GM12878 (cell line): ENCODE results near the gene ZG16. TPM values are rescaled to one million over a fixed set of nuclear protein-coding genes. Genes with fewer than 3 reads are reported as not detected.

Experiments
- ATAC-seq: fragments of 200-7000 bp; cut with Tn5 transposase; 3 replicates; pipeline ENCODE4 v1.9.1; 2020; ENCODE audit warnings: mild to moderate bottlenecking, moderate library complexity
- BruUV-seq: library from RNA; stranded (reverse); fragments of 400-500 nt; replicated peaks from 2 replicates; lab custom pipeline; 2021; lab: Mats Ljungman, UMichigan
- CTCF ChIA-PET: fragments of 300-600 bp; sonication (Branson Sonifier 250); formaldehyde crosslinking; extraction: SDS; loops from one replicate; lab custom pipeline; 2021; ENCODE audit warnings: inconsistent platforms; lab: Yijun Ruan, JAX
- POLR2A ChIA-PET: fragments of 350-600 bp; formaldehyde crosslinking; extraction: SDS; loops from one replicate; lab custom pipeline; 2021; ENCODE audit warnings: inconsistent platforms; lab: Charles Lee
- RAD21 ChIA-PET: fragments of 300-600 bp; sonication (Branson Sonifier 250); formaldehyde crosslinking; loops from one replicate; lab custom pipeline; 2023; ENCODE audit warnings: antibody characterized with exemption; ENCODE audit not compliant: unreplicated experiment; lab: Charles Lee
- SMC1A ChIA-PET: fragments of 300-600 bp; sonication (Branson Sonifier 250); formaldehyde crosslinking; loops from one replicate; lab custom pipeline; 2023; ENCODE audit not compliant: unreplicated experiment, uncharacterized antibody; lab: Charles Lee
- DNase-seq: peaks from one replicate; pipeline ENCODE4 v3.0.0-alpha.2; 2011; ENCODE audit warnings: low read depth, low spot score
- FAIRE-seq: peaks from 3 replicates; lab custom pipeline; 2011; peaks lifted over from hg19 to GRCh38; lab: Jason Lieb, UNC
- H2AFZ ChIP-seq: 2 replicates; pipeline ENCODE4 v1.6.0; 2011; ENCODE audit warnings: low read depth, low read length, control low read depth; ENCODE audit not compliant: control insufficient read depth
- H3K27ac ChIP-seq: 2 replicates; pipeline ENCODE4 v1.5.1; 2011; ENCODE audit warnings: control low read depth; ENCODE audit not compliant: control insufficient read depth, insufficient read depth
- H3K27me3 ChIP-seq, 2 experiments: replicated peaks in 1 of 2; 2 replicates each; pipeline versions ENCODE4 v1.6.0 to v1.6.1; 2011; ENCODE audit warnings: low read length in 1 of 2; ENCODE audit not compliant: control insufficient read depth in 2 of 2, insufficient read depth in 2 of 2
- H3K36me3 ChIP-seq, 2 experiments: 2 replicates each; pipeline ENCODE4 v1.5.1; 2011; ENCODE audit warnings: low read length in 1 of 2; ENCODE audit not compliant: control insufficient read depth in 2 of 2, insufficient read depth in 2 of 2
- H3K4me1 ChIP-seq: 2 replicates; pipeline ENCODE4 v1.6.1; 2011; ENCODE audit warnings: mild to moderate bottlenecking, low read length, moderate library complexity, mixed read lengths; ENCODE audit not compliant: control insufficient read depth, insufficient read depth
- H3K4me2 ChIP-seq: 2 replicates; pipeline ENCODE4 v1.6.0; 2011; ENCODE audit warnings: control low read depth; ENCODE audit not compliant: control insufficient read depth, insufficient read depth
- H3K4me3 ChIP-seq: fragments of 200-600 bp; sonication (generic); 2 replicates; pipeline ENCODE4 v1.5.1; 2016
- H3K79me2 ChIP-seq: 2 replicates; pipeline ENCODE4 v1.6.0; 2011; ENCODE audit warnings: low read length; ENCODE audit not compliant: control insufficient read depth, insufficient read depth
- H3K9ac ChIP-seq: 2 replicates; pipeline ENCODE4 v1.8.0; 2011; ENCODE audit warnings: low read length, control low read depth, mixed read lengths; ENCODE audit not compliant: control insufficient read depth, insufficient read depth
- H3K9me3 ChIP-seq: replicated peaks from 3 replicates; pipeline ENCODE4 v1.5.1; 2011; ENCODE audit warnings: mild to moderate bottlenecking, low read length; ENCODE audit not compliant: control insufficient read depth, insufficient read depth
- H4K20me1 ChIP-seq: 2 replicates; pipeline ENCODE4 v1.6.0; 2011; ENCODE audit not compliant: control insufficient read depth, insufficient read depth
- EGR1 ChIP-seq, 2 experiments: IDR thresholded peaks; 1 replicate in 1 of 2; 2 replicates in 1 of 2; pipeline ENCODE4 v1.6.1; 2011 to 2012; ENCODE audit warnings: low read depth in 2 of 2, low read length in 2 of 2, borderline replicate concordance in 1 of 2, mild to moderate bottlenecking in 1 of 2, moderate library complexity in 1 of 2
- ETV6 ChIP-seq, 2 experiments: fragments of 450-650 bp in 1 of 2; IDR thresholded peaks in 1 of 2; conservative IDR thresholded peaks in 1 of 2; 2 replicates each; pipeline ENCODE4 v1.6.1; 2014; ENCODE audit warnings: antibody characterized with exemption in 1 of 2, borderline replicate concordance in 1 of 2, low read depth in 1 of 2, mild to moderate bottlenecking in 1 of 2, moderate library complexity in 1 of 2
- HSF1 ChIP-seq: fragments of 150-350 bp; IDR thresholded peaks from 2 replicates; pipeline ENCODE4 v1.6.1; 2014; ENCODE audit warnings: mild to moderate bottlenecking, low read depth, low read length
- IRF3 ChIP-seq: fragments of 450-650 bp; IDR thresholded peaks from 2 replicates; pipeline ENCODE4 v1.6.1; 2014; ENCODE audit warnings: mild to moderate bottlenecking
- KLF5 ChIP-seq: fragments of 450-650 bp; IDR thresholded peaks from 2 replicates; pipeline ENCODE4 v1.6.1; 2014; ENCODE audit warnings: mild to moderate bottlenecking; ENCODE audit not compliant: partially characterized antibody
- WRNIP1 ChIP-seq: IDR thresholded peaks from 2 replicates; pipeline ENCODE4 v1.6.1; 2011; ENCODE audit warnings: low read depth, low read length, improper control_type of control experiment, borderline replicate concordance
- WGBS: methylation state at CpG from one replicate; pipeline ENCODE4 v1.1.6; 2016; ENCODE audit warnings: low lambda C conversion rate; ENCODE audit not compliant: insufficient replicate concordance, insufficient coverage; ENCODE audit errors: missing lambda C conversion rate; 5-methylcytosine and 5-hydroxymethylcytosine counted together
- in situ Hi-C: fragments of 300-500 bp; cut with MboI; formaldehyde crosslinking; loops from 9 replicates; pipeline ENCODE4 v1.14.3; 2018; ENCODE audit warnings: mixed read lengths
- intact Hi-C: fragments of 100-400 bp; cut with micrococcal nuclease; formaldehyde crosslinking; loops from one replicate; pipeline ENCODE4 v1.14.2; 2022; ENCODE audit not compliant: unreplicated experiment
- polyA plus RNA-seq, 11 experiments: library from polyadenylated mRNA; depleted of rRNA in 4 of 11; unstranded in 6 of 11; stranded (reverse) in 5 of 11; fragments of >200 nt; fragmentation: Nextera tagmentation in 4 of 11; fragmentation: Illumina TruSeq in 1 of 11; extraction: Ambion mirVana in 4 of 11; extraction: Trizol in 1 of 11; gene quantifications; 1 replicate in 1 of 11; 2 replicates in 10 of 11; pipeline versions ENCODE4 v1.2.1 to v1.2.3, GENCODE V29; 2011 to 2016; ENCODE audit warnings: inconsistent platforms in 2 of 11, missing spikeins in 2 of 11, low read depth in 1 of 11
- small RNA-seq: library from RNA; depleted of rRNA; stranded (forward); fragments of <200 nt; gene quantifications from one replicate; pipeline ENCODE3, GENCODE V24; 2014
- total RNA-seq, 4 experiments: library from RNA; depleted of rRNA in 3 of 4; stranded (reverse); fragments of >200 nt in 3 of 4; fragmentation: Illumina TruSeq in 1 of 4; extraction: Trizol in 1 of 4; gene quantifications; 2 replicates each; pipeline versions ENCODE4 v1.2.1 to v1.2.3, GENCODE V29; 2013 to 2021

Gene ZG16
- total and polyA plus RNA-seq, 10 of the 15 experiments (the other 5 are each of a cell fraction or from before 2014, with no cell fraction given) = not detected

- TF ChIP-seq KLF5 (no peak), ETV6 (conservative IDR thresholded peaks at IDR 0.05 in 1 of 2, IDR thresholded peaks at IDR 0.05 in 1 of 2; ENCODE audit: borderline replicate concordance in 1 of 2, low read depth in 1 of 2) (no peak), IRF3 (no peak), EGR1 (IDR thresholded peaks at IDR 0.05; ENCODE audit: borderline replicate concordance in 1 of 2, low read depth in 2 of 2, low read length in 2 of 2) (no peak), WRNIP1 (no peak), HSF1 (no peak)
- Histone ChIP-seq H3K4me1 (no peaks in the 10 kb centered on the region), H2AFZ (no peak overlapping the region), H3K36me3 (peaks cover 8 to 11% of the 10 kb centered on the region in 2 experiments; a peak in 3 of 4 replicates), H3K9me3 (no peaks in the 10 kb centered on the region), H3K4me3 (no peak overlapping the region), H4K20me1 (no peaks in the 10 kb centered on the region), H3K27ac (no peak overlapping the region), H3K9ac (no peak overlapping the region), H3K79me2 (no peaks in the 10 kb centered on the region; the same call in 1 of the 2 replicates), H3K27me3 (no peaks in the 10 kb centered on the region), H3K4me2 (no peak overlapping the region)
- in situ Hi-C loops = no loop called here
- FAIRE-seq (no peak), DNase-seq (no peak), ATAC-seq (no peak)
- ChIA-PET SMC1A (no interaction called here), RAD21 (no interaction called here), POLR2A (no interaction called here), CTCF (no interaction called here)
- intact Hi-C loops = no loop called here
- WGBS = 66% methylated on average over 2 of the region's 2 CpGs
- BruUV-seq = no TSS peak
Measured at GRCh38 chr16:29831490-29831889, 53.4 kb downstream of the ZG16 start.

Small RNAs within 50 kb of the gene (small RNA-seq; reads per million reads assigned to genes)
- gene AC009133.6 = not detected
- not detected for gene AC120114.4

Other genes starting within 250 kb of the ZG16 start
Only the 7 nearest of the 18 such genes appear.
- 12.4 and 13.3 TPM in 2 replicates for gene C16orf54, start 32.3 kb upstream of the ZG16 start, total RNA-seq (2014; rRNA removed)
- 5.8 and 5.9 TPM in 2 replicates for gene C16orf54, start 32.3 kb upstream of the ZG16 start, total RNA-seq (2014; rRNA removed; fragmentation: Illumina TruSeq; extraction: Trizol)
- 10.9 and 11.0 TPM in 2 replicates for gene C16orf54, start 32.3 kb upstream of the ZG16 start, total RNA-seq (2021)
- 2.9 and 4.4 TPM in 2 replicates for gene C16orf54, start 32.3 kb upstream of the ZG16 start, polyA plus RNA-seq (2011; rRNA removed)
- 4.1 and 5.2 TPM in 2 replicates for gene C16orf54, start 32.3 kb upstream of the ZG16 start, polyA plus RNA-seq (2014; fragmentation: Illumina TruSeq; extraction: Trizol)
- 1 to 10 TPM; 2.1 to 2.4 TPM for gene C16orf54, start 32.3 kb upstream of the ZG16 start, polyA plus RNA-seq (2014; fragmentation: Nextera tagmentation; extraction: Ambion mirVana)
- gene C16orf54, start 32.3 kb upstream of the ZG16 start, polyA plus RNA-seq (2014; rRNA removed) = 6.3 and 7.0 TPM in 2 replicates
- gene C16orf54, start 32.3 kb upstream of the ZG16 start, polyA plus RNA-seq (2016; fragmentation: Nextera tagmentation; extraction: Ambion mirVana) = 1 to 10 TPM; 4.6 to 5.6 TPM
- 137 and 143 TPM in 2 replicates for gene KIF22, start 12.5 kb downstream of the ZG16 start, total RNA-seq (2014; rRNA removed)
- gene KIF22, start 12.5 kb downstream of the ZG16 start, total RNA-seq (2014; rRNA removed; fragmentation: Illumina TruSeq; extraction: Trizol) = 92.6 and 94.3 TPM in 2 replicates
- gene KIF22, start 12.5 kb downstream of the ZG16 start, total RNA-seq (2021) = 127 TPM in 2 replicates
- gene KIF22, start 12.5 kb downstream of the ZG16 start, polyA plus RNA-seq (2011; rRNA removed) = 122 and 158 TPM in 2 replicates
- gene KIF22, start 12.5 kb downstream of the ZG16 start, polyA plus RNA-seq (2014; fragmentation: Illumina TruSeq; extraction: Trizol) = 115 and 116 TPM in 2 replicates
- 10 to 100 TPM in 1 of 2 experiments, 1 to 10 TPM in 1; 7.6 to 16.9 TPM for gene KIF22, start 12.5 kb downstream of the ZG16 start, polyA plus RNA-seq (2014; fragmentation: Nextera tagmentation; extraction: Ambion mirVana)
- gene KIF22, start 12.5 kb downstream of the ZG16 start, polyA plus RNA-seq (2014; rRNA removed) = 142 and 143 TPM in 2 replicates
- gene KIF22, start 12.5 kb downstream of the ZG16 start, polyA plus RNA-seq (2016; fragmentation: Nextera tagmentation; extraction: Ambion mirVana) = 100 to 1,000 TPM; 156 TPM
- 184 and 202 TPM in 2 replicates for gene MAZ, start 28.3 kb downstream of the ZG16 start, total RNA-seq (2014; rRNA removed)
- gene MAZ, start 28.3 kb downstream of the ZG16 start, total RNA-seq (2014; rRNA removed; fragmentation: Illumina TruSeq; extraction: Trizol) = 142 and 158 TPM in 2 replicates
- 305 and 309 TPM in 2 replicates for gene MAZ, start 28.3 kb downstream of the ZG16 start, total RNA-seq (2021)
- 57.5 and 100 TPM in 2 replicates for gene MAZ, start 28.3 kb downstream of the ZG16 start, polyA plus RNA-seq (2011; rRNA removed)
- gene MAZ, start 28.3 kb downstream of the ZG16 start, polyA plus RNA-seq (2014; fragmentation: Illumina TruSeq; extraction: Trizol) = 105 and 184 TPM in 2 replicates
- 10 to 100 TPM; 23.9 to 31.4 TPM for gene MAZ, start 28.3 kb downstream of the ZG16 start, polyA plus RNA-seq (2014; fragmentation: Nextera tagmentation; extraction: Ambion mirVana)
- gene MAZ, start 28.3 kb downstream of the ZG16 start, polyA plus RNA-seq (2014; rRNA removed) = 132 and 171 TPM in 2 replicates
- gene MAZ, start 28.3 kb downstream of the ZG16 start, polyA plus RNA-seq (2016; fragmentation: Nextera tagmentation; extraction: Ambion mirVana) = 10 to 100 TPM; 45.1 to 48.9 TPM
- gene PRRT2, start 33.9 kb downstream of the ZG16 start, total RNA-seq (2014; rRNA removed) = not detected in 2 replicates
- gene PRRT2, start 33.9 kb downstream of the ZG16 start, total RNA-seq (2014; rRNA removed; fragmentation: Illumina TruSeq; extraction: Trizol) = 0.09 TPM in 1 of 2 replicates, not detected in the other
- 0.35 and 0.49 TPM in 2 replicates for gene PRRT2, start 33.9 kb downstream of the ZG16 start, total RNA-seq (2021)
- 0.10 and 0.12 TPM in 2 replicates for gene PRRT2, start 33.9 kb downstream of the ZG16 start, polyA plus RNA-seq (2011; rRNA removed)
- 0.16 TPM in 1 of 2 replicates, not detected in the other for gene PRRT2, start 33.9 kb downstream of the ZG16 start, polyA plus RNA-seq (2014; fragmentation: Illumina TruSeq; extraction: Trizol)
- gene PRRT2, start 33.9 kb downstream of the ZG16 start, polyA plus RNA-seq (2014; fragmentation: Nextera tagmentation; extraction: Ambion mirVana) = not detected
- gene PRRT2, start 33.9 kb downstream of the ZG16 start, polyA plus RNA-seq (2014; rRNA removed) = 0.12 and 0.22 TPM in 2 replicates
- under 1 TPM; 0.08 to 0.11 TPM for gene PRRT2, start 33.9 kb downstream of the ZG16 start, polyA plus RNA-seq (2016; fragmentation: Nextera tagmentation; extraction: Ambion mirVana)
- 31.5 and 33.4 TPM in 2 replicates for gene PAGR1, start 37.9 kb downstream of the ZG16 start, total RNA-seq (2014; rRNA removed)
- gene PAGR1, start 37.9 kb downstream of the ZG16 start, total RNA-seq (2014; rRNA removed; fragmentation: Illumina TruSeq; extraction: Trizol) = 15.0 and 19.6 TPM in 2 replicates
- 26.5 and 27.2 TPM in 2 replicates for gene PAGR1, start 37.9 kb downstream of the ZG16 start, total RNA-seq (2021)
- 14.9 and 16.0 TPM in 2 replicates for gene PAGR1, start 37.9 kb downstream of the ZG16 start, polyA plus RNA-seq (2011; rRNA removed)
- 4.4 and 11.5 TPM in 2 replicates for gene PAGR1, start 37.9 kb downstream of the ZG16 start, polyA plus RNA-seq (2014; fragmentation: Illumina TruSeq; extraction: Trizol)
- gene PAGR1, start 37.9 kb downstream of the ZG16 start, polyA plus RNA-seq (2014; fragmentation: Nextera tagmentation; extraction: Ambion mirVana) = 1 to 10 TPM; 1.1 to 5.5 TPM
- gene PAGR1, start 37.9 kb downstream of the ZG16 start, polyA plus RNA-seq (2014; rRNA removed) = 29.6 and 34.5 TPM in 2 replicates
- gene PAGR1, start 37.9 kb downstream of the ZG16 start, polyA plus RNA-seq (2016; fragmentation: Nextera tagmentation; extraction: Ambion mirVana) = 10 to 100 TPM; 44.6 to 57.7 TPM
- gene MVP, start 42.2 kb downstream of the ZG16 start, total RNA-seq (2014; rRNA removed) = 60.2 and 67.9 TPM in 2 replicates
- 28.1 and 28.9 TPM in 2 replicates for gene MVP, start 42.2 kb downstream of the ZG16 start, total RNA-seq (2014; rRNA removed; fragmentation: Illumina TruSeq; extraction: Trizol)
- gene MVP, start 42.2 kb downstream of the ZG16 start, total RNA-seq (2021) = 62.5 and 62.7 TPM in 2 replicates
- gene MVP, start 42.2 kb downstream of the ZG16 start, polyA plus RNA-seq (2011; rRNA removed) = 26.8 and 74.2 TPM in 2 replicates
- gene MVP, start 42.2 kb downstream of the ZG16 start, polyA plus RNA-seq (2014; fragmentation: Illumina TruSeq; extraction: Trizol) = 18.5 and 37.3 TPM in 2 replicates
- 1 to 10 TPM in 1 of 2 experiments, under 1 TPM in 1; 0.98 to 1.2 TPM for gene MVP, start 42.2 kb downstream of the ZG16 start, polyA plus RNA-seq (2014; fragmentation: Nextera tagmentation; extraction: Ambion mirVana)
- 46.7 and 56.9 TPM in 2 replicates for gene MVP, start 42.2 kb downstream of the ZG16 start, polyA plus RNA-seq (2014; rRNA removed)
- gene MVP, start 42.2 kb downstream of the ZG16 start, polyA plus RNA-seq (2016; fragmentation: Nextera tagmentation; extraction: Ambion mirVana) = 10 to 100 TPM; 63.5 to 64.6 TPM
- gene CDIPT, start 85.0 kb downstream of the ZG16 start, total RNA-seq (2014; rRNA removed) = 33.2 and 35.4 TPM in 2 replicates
- 9.6 and 10.5 TPM in 2 replicates for gene CDIPT, start 85.0 kb downstream of the ZG16 start, total RNA-seq (2014; rRNA removed; fragmentation: Illumina TruSeq; extraction: Trizol)
- 31.4 and 34.1 TPM in 2 replicates for gene CDIPT, start 85.0 kb downstream of the ZG16 start, total RNA-seq (2021)
- 14.5 and 26.2 TPM in 2 replicates for gene CDIPT, start 85.0 kb downstream of the ZG16 start, polyA plus RNA-seq (2011; rRNA removed)
- gene CDIPT, start 85.0 kb downstream of the ZG16 start, polyA plus RNA-seq (2014; fragmentation: Illumina TruSeq; extraction: Trizol) = 6.8 and 15.5 TPM in 2 replicates
- gene CDIPT, start 85.0 kb downstream of the ZG16 start, polyA plus RNA-seq (2014; fragmentation: Nextera tagmentation; extraction: Ambion mirVana) = 1 to 10 TPM in 1 of 2 experiments, under 1 TPM in 1; 0.87 to 3.5 TPM
- gene CDIPT, start 85.0 kb downstream of the ZG16 start, polyA plus RNA-seq (2014; rRNA removed) = 33.1 and 33.2 TPM in 2 replicates
- gene CDIPT, start 85.0 kb downstream of the ZG16 start, polyA plus RNA-seq (2016; fragmentation: Nextera tagmentation; extraction: Ambion mirVana) = 10 to 100 TPM; 28.1 to 36.4 TPM